A549 treated with RU486 at 1 μM for 4 hours (cell line): ENCODE data around the gene SPO11. TPM values are rescaled to one million over a fixed set of nuclear protein-coding genes. Genes with fewer than 3 reads are reported as not detected.

Experiments used
- total RNA-seq: library from RNA; stranded (reverse); fragments of 200-300 nt; extraction: Qiagen RNA extraction; gene quantifications from 5 replicates; pipeline ENCODE4 v1.2.3, GENCODE V29; 2022; ENCODE audit warnings: low read depth

SPO11 gene
- total RNA-seq: not detected in 5 replicates

GRCh38 chr20:57329608-57330221, at the start of gene SPO11:
Gene SPO11, plus strand, starts transcription at chr20:57329803. Its CDS starts 65 bp downstream, at chr20:57329868.

GRCh38 chr20:57351042-57351783, 21.6 kb downstream of the SPO11 start, which contains the start of gene RAE1:
Gene RAE1, plus strand, starts transcription at chr20:57351255. Its CDS starts 2,784 bp downstream, at chr20:57354039.

GRCh38 chr20:57390604-57391438, 61.2 kb downstream of the SPO11 start, which contains the start of gene RBM38:
Gene RBM38, plus strand, starts transcription at chr20:57391396. Its CDS starts 186 bp downstream, at chr20:57391582.

Other genes with a start within 250 kb of the SPO11 start
- 0.35 to 0.66 TPM (median 0.39 TPM) in 5 replicates for gene BMP7, start 63.2 kb upstream of the SPO11 start, total RNA-seq
- 60.1 to 72.3 TPM (median 69.2 TPM) in 5 replicates for gene RAE1, start 21.5 kb downstream of the SPO11 start, total RNA-seq
- 23.0 to 37.3 TPM (median 35.1 TPM) in 5 replicates for gene RBM38, start 61.6 kb downstream of the SPO11 start, total RNA-seq
- not detected in 5 replicates for gene CTCFL, start 195.3 kb downstream of the SPO11 start, total RNA-seq
- gene PCK1, start 231.3 kb downstream of the SPO11 start, total RNA-seq: 0.05 to 0.13 TPM in 2 of 5 replicates, not detected in the others